ENCODE results near the gene ZC3H18. TPM values are rescaled to one million over a fixed set of nuclear protein-coding genes. Genes with fewer than 3 reads are reported as not detected.

The ZC3H18 gene
- total RNA-seq, 4 donors from 2014 or later: 15.7 to 20.8 (median 20.3) TPM

DNA sequence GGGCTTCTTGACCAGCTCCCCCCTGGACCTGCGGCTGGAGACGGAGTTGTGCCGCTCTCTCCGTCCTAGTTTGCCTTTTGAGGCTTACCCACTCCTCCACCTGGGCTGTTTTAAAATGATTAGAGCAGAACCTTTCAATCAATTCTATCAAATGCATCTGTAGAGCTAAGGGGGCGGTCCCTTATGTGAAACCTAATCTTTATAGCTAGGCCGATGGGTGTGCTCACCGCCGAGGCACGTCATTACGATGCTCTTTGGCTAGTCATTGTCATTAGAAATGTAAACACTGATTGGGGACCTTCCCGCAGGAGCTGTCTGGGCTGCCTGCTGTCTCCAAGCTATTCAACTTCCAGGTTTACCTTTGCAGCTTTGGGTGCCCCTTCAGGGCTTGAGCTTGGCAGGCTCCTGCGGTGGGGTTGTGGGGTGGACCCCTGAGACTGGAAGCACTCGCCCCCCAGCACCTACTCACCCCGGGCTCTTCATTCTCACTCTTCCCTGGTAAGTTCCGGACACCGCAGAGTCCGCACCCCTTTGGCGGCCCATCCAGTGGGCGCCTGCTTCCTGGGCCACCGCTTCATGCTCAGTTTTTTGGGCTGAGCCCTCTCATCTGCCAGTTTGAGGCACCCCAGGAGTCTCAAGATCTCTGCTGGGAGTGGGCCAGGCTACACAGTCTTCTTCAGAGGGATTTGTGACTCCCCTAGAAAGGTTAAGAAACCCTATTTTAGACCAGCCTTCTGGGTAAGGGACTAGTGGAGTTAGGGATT is 47.2 kb downstream of the ZC3H18 start:
- no peak for DNase-seq (ENCODE audit: low spot score in 2 of 2)
- no peak overlapping the region for H3K27ac ChIP-seq

DNA sequence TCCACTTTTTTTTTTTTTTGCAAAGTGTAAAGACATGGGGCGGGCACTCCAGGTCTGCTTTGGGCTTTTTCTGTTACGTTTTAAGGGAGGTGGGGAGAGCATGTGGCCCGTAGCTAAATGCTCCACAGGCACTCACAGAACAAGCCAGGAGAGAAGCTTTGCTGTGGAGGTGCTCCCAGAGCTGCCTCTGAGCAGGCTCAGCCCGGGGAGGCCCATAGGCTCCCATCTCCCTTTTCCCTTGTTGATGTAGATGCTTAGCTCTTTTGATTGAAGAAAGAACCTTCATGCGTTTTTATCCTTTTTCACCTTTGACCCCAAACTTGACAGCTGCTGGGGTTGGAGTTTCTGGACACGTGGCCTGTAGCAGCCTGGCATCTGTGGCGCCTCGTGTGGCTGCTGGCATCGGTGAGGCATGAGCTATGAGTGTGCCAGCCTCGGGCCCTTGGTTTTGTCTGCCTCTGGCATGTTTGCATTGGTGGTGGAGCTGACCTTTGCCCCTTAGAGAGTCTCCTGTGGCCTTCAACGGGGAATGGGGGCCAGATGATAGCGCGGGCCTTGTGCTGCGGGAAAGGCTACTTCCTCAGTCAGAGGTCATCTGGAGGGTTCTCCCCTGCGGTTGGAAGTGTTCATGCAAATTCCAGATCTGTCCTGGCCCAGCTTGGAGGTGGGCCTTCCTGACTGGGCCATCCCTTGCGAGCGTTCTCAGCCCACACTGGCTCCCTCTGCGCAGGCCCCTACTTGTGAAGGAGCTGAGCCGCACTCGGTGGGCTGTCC is 48.2 kb downstream of the ZC3H18 start:
- Histone ChIP-seq H3K9me3 (no peaks in the 10 kb centered on the region), H3K27me3 (no peaks in the 10 kb centered on the region), H3K4me1 (peaks cover 7% of the 10 kb centered on the region), H3K4me3 (no peak overlapping the region), H3K36me3 (peaks cover 45% of the 10 kb centered on the region), H3K27ac (no peak overlapping the region)
- DNase-seq (ENCODE audit: low spot score in 2 of 2): no peak
- TF ChIP-seq EP300 (IDR thresholded peaks at IDR 0.05) (no peak), CTCF (IDR thresholded peaks at IDR 0.05) (no peak), POLR2A (IDR thresholded peaks at IDR 0.05) (no peak), POLR2AphosphoS5 (IDR thresholded peaks at IDR 0.05) (no peak)
- 89% methylated on average over 19 of the region's 20 CpGs for WGBS

More for the DNA sequence above, 47.2 kb downstream of the ZC3H18 start:
- Histone ChIP-seq H3K9me3 (no peaks in the 10 kb centered on the region), H3K36me3 (peaks cover 37% of the 10 kb centered on the region), H3K27me3 (no peaks in the 10 kb centered on the region), H3K4me1 (peaks cover 7% of the 10 kb centered on the region), H3K4me3 (no peak overlapping the region)
- no peak for TF ChIP-seq EP300 (IDR thresholded peaks at IDR 0.05)
- TF ChIP-seq CTCF (IDR thresholded peaks at IDR 0.05): no peak
- TF ChIP-seq POLR2AphosphoS5 (IDR thresholded peaks at IDR 0.05): no peak
- 95% methylated on average over 20 of the region's 20 CpGs for WGBS

DNA sequence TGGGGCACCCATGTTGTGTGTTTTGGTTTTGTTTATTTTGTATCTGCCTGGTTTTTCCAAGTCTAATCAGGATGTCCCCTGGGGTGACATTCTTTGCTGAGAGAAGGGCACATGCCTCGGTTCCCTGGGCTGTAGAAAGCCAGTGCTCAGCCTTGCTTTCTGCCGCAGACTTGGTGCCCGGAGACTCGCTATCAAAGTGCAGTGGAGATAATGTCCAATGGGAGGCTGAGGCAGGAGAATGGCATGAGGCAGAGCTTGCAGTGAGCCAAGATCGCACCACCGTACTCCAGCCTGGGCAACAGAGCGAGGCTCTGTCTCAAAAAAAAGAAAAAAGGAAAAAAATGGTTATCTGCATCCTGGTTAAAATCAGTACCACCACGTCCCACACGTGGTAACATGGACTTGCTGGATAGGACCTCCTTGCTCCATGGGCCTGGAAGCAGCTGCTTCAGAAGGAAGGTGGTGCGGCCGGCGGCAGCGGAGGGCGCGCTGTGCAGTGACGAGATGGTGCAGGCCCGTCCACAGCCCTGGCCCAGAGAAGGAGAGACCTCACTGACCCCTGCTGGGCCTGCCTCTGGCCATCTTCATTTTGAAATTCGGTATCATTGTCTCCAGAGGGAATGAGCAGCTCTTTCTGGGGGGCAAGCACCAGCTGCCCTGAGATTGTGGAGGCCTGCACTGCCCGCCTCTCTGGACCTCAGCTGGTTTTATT is 48.9 kb downstream of the ZC3H18 start:
- Histone ChIP-seq H3K4me3 (no peak overlapping the region), H3K9me3 (no peaks in the 10 kb centered on the region), H3K36me3 (peaks cover 52% of the 10 kb centered on the region), H3K27me3 (no peaks in the 10 kb centered on the region), H3K27ac (no peak overlapping the region), H3K4me1 (peaks cover 7% of the 10 kb centered on the region)
- no peak for TF ChIP-seq POLR2AphosphoS5 (IDR thresholded peaks at IDR 0.05)
- TF ChIP-seq EP300 (IDR thresholded peaks at IDR 0.05): no peak
- WGBS: 93% methylated on average over 19 of the region's 19 CpGs
- no peak for DNase-seq (ENCODE audit: low spot score in 2 of 2)

DNA sequence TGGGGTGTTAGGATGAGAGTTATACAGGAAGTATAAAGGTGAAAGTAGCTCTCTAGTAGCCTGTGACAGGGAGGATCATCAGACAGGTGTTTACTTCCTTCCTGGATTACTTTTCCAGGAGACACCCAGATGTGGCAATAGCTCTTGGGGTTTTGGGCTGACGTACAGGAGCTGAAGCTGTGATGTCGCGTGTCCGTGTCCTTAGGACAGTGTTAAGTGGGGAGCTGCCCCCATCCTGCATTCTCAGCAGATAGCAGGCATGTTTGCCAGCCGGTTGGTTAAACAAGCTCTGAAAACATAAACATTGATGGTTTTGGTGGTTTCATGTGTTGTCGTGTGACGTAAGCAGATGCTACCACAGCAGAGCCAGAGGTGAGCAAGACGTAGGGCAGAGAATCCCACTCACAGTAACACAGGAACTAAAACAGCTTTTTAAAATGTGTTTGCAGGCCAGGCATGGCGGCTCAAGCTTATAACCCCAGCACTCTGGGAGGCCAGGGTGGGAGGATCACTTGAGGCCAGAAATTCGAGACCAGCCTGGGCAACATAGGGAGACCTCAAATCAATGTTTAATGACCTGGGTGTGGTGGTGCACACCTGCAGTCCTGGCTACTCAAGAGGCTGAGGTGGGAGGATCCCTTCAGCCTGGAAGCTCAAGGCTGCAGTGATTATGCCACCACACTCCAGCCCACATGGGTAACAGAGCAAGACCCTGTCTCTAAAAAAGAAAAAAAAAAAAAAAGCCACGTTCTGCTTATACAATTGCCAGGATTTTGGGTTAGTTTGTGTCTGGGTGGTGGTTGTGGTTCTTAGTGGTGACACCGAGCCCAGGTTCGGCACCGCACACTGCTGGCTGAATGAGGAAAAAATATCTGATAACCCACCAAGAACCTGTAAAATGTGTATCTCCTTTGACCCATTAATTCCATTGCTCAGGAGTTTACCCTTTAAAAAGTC is 49.9 kb downstream of the ZC3H18 start:
- no peak overlapping the region for H3K27ac ChIP-seq
- H3K36me3 ChIP-seq: peaks cover 60% of the 10 kb centered on the region
- no peaks in the 10 kb centered on the region for H3K27me3 ChIP-seq
- DNase-seq (ENCODE audit: low spot score in 2 of 2): no peak
- peaks cover 7% of the 10 kb centered on the region for H3K4me1 ChIP-seq
- 87% methylated on average over 14 of the region's 14 CpGs for WGBS
- H3K9me3 ChIP-seq: no peaks in the 10 kb centered on the region
- H3K4me3 ChIP-seq: no peak overlapping the region
- TF ChIP-seq POLR2AphosphoS5 (IDR thresholded peaks at IDR 0.05): peak in 1 of 3 donors; percentile 9
- no peak for TF ChIP-seq CTCF (IDR thresholded peaks at IDR 0.05)
- no peak for TF ChIP-seq EP300 (IDR thresholded peaks at IDR 0.05)
- TF ChIP-seq POLR2A (IDR thresholded peaks at IDR 0.05): no peak

- 94% methylated on average over 19 of the region's 19 CpGs for WGBS
- Histone ChIP-seq H3K4me1 (peaks cover under 1% of the 10 kb centered on the region), H3K4me3 (no peak overlapping the region), H3K36me3 (peaks cover 67% of the 10 kb centered on the region), H3K27me3 (no peaks in the 10 kb centered on the region), H3K27ac (no peak overlapping the region), H3K9me3 (no peaks in the 10 kb centered on the region)
- no peak for DNase-seq (ENCODE audit: low spot score in 2 of 2)
- no peak for TF ChIP-seq POLR2A (IDR thresholded peaks at IDR 0.05)
- no peak for TF ChIP-seq EP300 (IDR thresholded peaks at IDR 0.05)
- no peak for TF ChIP-seq CTCF (IDR thresholded peaks at IDR 0.05)
- TF ChIP-seq POLR2AphosphoS5 (IDR thresholded peaks at IDR 0.05): no peak
These were observed 51.9 kb downstream of the ZC3H18 start for GRCh38 chr16:88622125-88622524.
